HL-60/S4 (cell line): ENCODE measurements around the gene KRT7.

ENCODE experiments used
- in situ Hi-C: fragments of 300-500 bp; cut with MboI; formaldehyde crosslinking; loops from 2 replicates; pipeline ENCODE4 v1.14.3; 2022; ENCODE audit warnings: low sequenced_read_pairs

KRT7 gene

DNA sequence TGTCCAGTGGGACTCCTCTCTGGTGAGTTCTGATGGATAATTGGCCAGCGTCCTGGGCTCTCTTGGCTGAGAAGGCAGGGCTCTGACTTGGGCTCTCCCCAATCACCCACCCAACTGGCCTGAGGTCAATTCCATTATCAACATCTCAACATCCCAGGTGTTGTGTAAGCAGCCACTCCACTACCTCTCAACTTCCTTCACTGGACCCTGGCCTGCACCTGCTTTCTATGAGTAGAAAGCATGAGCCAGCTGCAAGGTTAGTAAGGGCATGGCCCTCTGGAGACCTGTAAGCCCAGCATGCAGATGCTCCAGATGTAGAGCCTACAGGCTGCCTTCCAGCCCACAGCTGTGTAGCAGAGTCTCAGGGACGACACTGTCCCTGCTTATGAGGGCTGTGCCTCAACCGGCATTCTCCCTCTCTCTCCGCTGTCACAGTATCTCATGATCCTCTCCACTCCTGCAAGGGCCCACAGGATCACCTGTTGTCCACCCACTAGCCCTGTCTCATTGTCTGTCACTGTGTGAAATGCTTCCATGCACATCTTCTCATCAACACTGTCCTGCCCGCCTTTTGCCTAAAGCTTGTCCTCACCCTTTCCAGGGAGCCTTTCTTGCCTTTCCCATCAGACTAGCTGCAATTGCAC, 63.7 kb downstream of the KRT7 start:
- in situ Hi-C loops, result no loop called here
